Pancreas (tissue), 10 donors: ENCODE results near the gene PRSS22. TPM values are rescaled to one million over a fixed set of nuclear protein-coding genes. Genes with fewer than 3 reads are reported as not detected.
"Not testable (repeated sequence)": the region's sequence is repeated elsewhere in the genome, so short reads cannot be mapped to it uniquely, and the experiment has no call there.

Source experiments
- ATAC-seq, 4 donors: fragments of 200-7000 bp; cut with Tn5 transposase; one replicate each; pipeline versions ENCODE4 v1.8.0 to v1.9.1; 2020; ENCODE audit warnings: mild to moderate bottlenecking in 4 of 4, moderate library complexity in 4 of 4
- DNase-seq, 6 donors: peaks; one replicate each; pipeline ENCODE4 v3.0.0-alpha.2; 2020
- FAIRE-seq: peaks from 2 replicates; lab custom pipeline; 2012; peaks lifted over from hg19 to GRCh38; lab: Jason Lieb, UNC
- H3K27ac ChIP-seq, 4 donors: fragments of 200-600 bp; sonication (generic); 1 replicate in 3 of 4; 2 replicates in 1 of 4; pipeline versions ENCODE4 v1.5.0 to v1.8.0; 2020
- H3K27me3 ChIP-seq, 4 donors: fragments of 200-600 bp; one replicate each; pipeline ENCODE4 v1.8.0; 2021
- H3K36me3 ChIP-seq, 3 donors: fragments of 200-600 bp; sonication (generic) in 1 of 3; one replicate each; pipeline versions ENCODE4 v1.5.0 to v1.8.0; 2020 to 2021
- H3K4me1 ChIP-seq, 3 donors: fragments of 200-600 bp; one replicate each; pipeline ENCODE4 v1.8.0; 2021
- H3K4me3 ChIP-seq, 4 donors: fragments of 200-600 bp; sonication (generic) in 2 of 4; one replicate each; pipeline versions ENCODE4 v1.5.0 to v1.8.0; 2020 to 2021
- H3K9me3 ChIP-seq, 4 donors: fragments of 200-600 bp; one replicate each; pipeline ENCODE4 v1.8.0; 2021
- CTCF ChIP-seq, 4 donors: fragments of 200-600 bp; sonication (generic) in 3 of 4; IDR thresholded peaks; one replicate each; pipeline versions ENCODE4 v1.5.0 to v1.8.0; 2021; ENCODE audit warnings: antibody characterized with exemption in 4 of 4
- WGBS, 2 donors: extraction: QIAGEN DNeasy Blood & Tissue Kit; methylation state at CpG; one replicate each; pipeline ENCODE4 v1.1.7; 2013; 5-methylcytosine and 5-hydroxymethylcytosine counted together
- intact Hi-C, 3 donors: fragments of 100-400 bp; cut with DNase I; formaldehyde crosslinking; loops; one replicate each; pipeline versions ENCODE4 v1.11.1 to v1.14.2; 2022
- polyA plus RNA-seq, 2 donors: library from polyadenylated mRNA; stranded (reverse); fragments of 200-250 nt; gene quantifications; one replicate each; pipeline ENCODE4 v1.2.3, GENCODE V29; 2013
- total RNA-seq, 6 donors: library from RNA; stranded (reverse); fragmentation: NEBNext Ultra II Directional in 4 of 6; extraction: Animal tissue kit (Norgen Biotek cat#: 25700) in 4 of 6; gene quantifications; one replicate each; pipeline versions ENCODE4 v1.2.1 to v1.2.4, GENCODE V29; 2021 to 2023
- donor health status: healthy with polysubstance abuse.
- donor health status: DM: no; HTN: no; CAD: no; lungs with moderate emphysema.
- donor health status: DM: no; HTN: no; CAD: no.
- donor health status: control.
- donor health status: control.
- donor health status: Bipolar disorder and iron deficiency.
- donor health status: DM: yes; HTN: yes; CAD: no.
- donor health status: DM: no; HTN: no; CAD: no.
- donor health status: DM: no; HTN: no; CAD: no.
- donor health status: DM: yes; HTN: yes; CAD: no.

PRSS22 gene
- total RNA-seq (10 to 100 TPM in 3 of 6 donors, 1 to 10 TPM in 3; 8.4 to 28.5 (median 13.1) TPM), polyA plus RNA-seq (10 to 100 TPM; 48.7 to 59.5 TPM)

GRCh38 chr16:2857451-2858244 is at the start of gene PRSS22:
PRSS22 (minus strand) TSS chr16:2858170; CDS start chr16:2858104, 66 bp downstream.
- intact Hi-C loops: no loop called here
- Histone ChIP-seq H3K27ac (peak within 1 kb of the TSS; percentile 93 to 97 (median 96)), H3K36me3 (no peaks in the 10 kb centered on the region), H3K4me3 (peak within 1 kb of the TSS; percentile 36 to 59 (median 50)), H3K9me3 (no peaks in the 10 kb centered on the region), H3K4me1 (peaks cover 0 to 3% (median 0%) of the 10 kb centered on the region in 3 donors), H3K27me3 (no peaks in the 10 kb centered on the region)
- 8 to 18% methylated on average over 38 to 42 of the region's 42 CpGs for WGBS, 2 donors
- DNase-seq (peak; percentile 73 to 88 (median 79)), FAIRE-seq (no peak), ATAC-seq (peak; percentile 74 to 84 (median 80))
- TF ChIP-seq CTCF (IDR thresholded peaks at IDR 0.05): no peak

GRCh38 chr16:2907084-2907753 is 49.2 kb upstream of the PRSS22 start:
- peak in 5 of 6 donors; percentile 55 to 70 (median 62) for DNase-seq
- ATAC-seq, H3K4me3 ChIP-seq, H3K36me3 ChIP-seq, H3K27me3 ChIP-seq, intact Hi-C loops, FAIRE-seq, H3K9me3 ChIP-seq: not testable (repeated sequence)
- Histone ChIP-seq H3K4me1 (peaks cover 3 to 13% (median 3%) of the 10 kb centered on the region in 3 donors), H3K27ac (peak overlapping the region in 1 of 4 donors; percentile 33)
- TF ChIP-seq CTCF (IDR thresholded peaks at IDR 0.05): peak; percentile 20 to 24 (median 24)
- 10 to 11% methylated on average over 16 of the region's 17 CpGs for WGBS, 2 donors

GRCh38 chr16:2905988-2906387 is 48.0 kb upstream of the PRSS22 start:
- Histone ChIP-seq H3K27ac (peak overlapping the region in 3 of 4 donors; percentile 8 to 22 (median 11)), H3K4me3 (no peak overlapping the region), H3K36me3 (no peaks in the 10 kb centered on the region), H3K9me3 (no peaks in the 10 kb centered on the region), H3K27me3 (no peaks in the 10 kb centered on the region), H3K4me1 (peaks cover 3 to 13% (median 3%) of the 10 kb centered on the region in 3 donors)
- DNase-seq (no peak), ATAC-seq (no peak), FAIRE-seq (no peak)
- intact Hi-C loops: no loop called here
- WGBS, 2 donors: 18 to 19% methylated on average over 12 of the region's 12 CpGs
- TF ChIP-seq CTCF (IDR thresholded peaks at IDR 0.05): no peak

- no peak for TF ChIP-seq CTCF (IDR thresholded peaks at IDR 0.05)
- Histone ChIP-seq H3K9me3 (no peaks in the 10 kb centered on the region), H3K4me1 (peaks cover 3 to 13% (median 3%) of the 10 kb centered on the region in 3 donors), H3K27me3 (no peaks in the 10 kb centered on the region), H3K4me3 (peak overlapping the region; percentile 49 to 79 (median 64)), H3K36me3 (no peaks in the 10 kb centered on the region), H3K27ac (peak overlapping the region; percentile 79 to 92 (median 88))
- DNase-seq: peak; percentile 96 to 100 (median 99)
- ATAC-seq: peak; percentile 80 to 91 (median 84)
- peak; percentile 89 for FAIRE-seq
- WGBS, 2 donors: 0 to 1% methylated on average over 32 to 50 of the region's 51 CpGs
- intact Hi-C loops: no loop called here
Measured at GRCh38 chr16:2905241-2905987, 47.4 kb upstream of the PRSS22 start.
